ENCODE measurements around the gene LBR. TPM values are rescaled to one million over a fixed set of nuclear protein-coding genes. Genes with fewer than 3 reads are reported as not detected.

Gene LBR
- polyA plus RNA-seq, 1 donor (not counting 4 experiments of a cell fraction or from before 2014, with no cell fraction given) = 30.5 TPM

DNA sequence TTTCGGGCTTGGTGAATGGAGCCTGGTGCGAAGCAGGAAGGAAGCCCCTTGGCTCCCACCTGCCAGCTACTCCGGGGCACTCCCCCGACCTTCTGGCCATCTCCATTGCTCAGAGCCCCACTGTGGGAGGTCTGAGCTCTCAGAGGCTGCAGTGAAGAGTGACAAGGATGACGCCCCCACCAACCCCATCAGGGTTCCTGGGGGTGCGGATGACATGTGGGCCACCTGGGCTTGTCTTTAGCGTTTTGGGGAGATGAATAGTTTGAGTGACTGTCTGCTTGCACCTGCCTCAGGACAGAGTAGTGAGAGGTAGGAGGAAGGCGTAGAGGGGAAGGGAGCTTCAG is 43.2 kb upstream of the LBR start:
- Histone ChIP-seq H3K9ac (ENCODE audit: control insufficient read depth, extremely low read depth, insufficient read depth, low read length) (no peak overlapping the region), H3K36me3 (ENCODE audit: control insufficient read depth in 2 of 2, extremely low read depth in 1 of 2, insufficient read depth in 2 of 2, low read length in 2 of 2) (no peaks in the 10 kb centered on the region), H3K4me1 (ENCODE audit: control insufficient read depth, extremely low read depth, insufficient read depth, low read length) (peaks cover 4% of the 10 kb centered on the region), H3K4me3 (ENCODE audit: control insufficient read depth in 2 of 3, extremely low read depth in 1 of 3, insufficient read depth in 2 of 3, low read depth in 1 of 3, low read length in 3 of 3) (no peak overlapping the region), H2AFZ (ENCODE audit: control insufficient read depth, low read length) (no peak overlapping the region), H3K27me3 (ENCODE audit: control insufficient read depth, extremely low read depth, insufficient read depth, low read length) (no peaks in the 10 kb centered on the region), H4K20me1 (ENCODE audit: control insufficient read depth, extremely low read depth, insufficient read depth, low read length) (no peaks in the 10 kb centered on the region), H3K27ac (ENCODE audit: control insufficient read depth, insufficient read depth, low read length) (no peak overlapping the region), H3K79me2 (ENCODE audit: control insufficient read depth, insufficient read depth, low read length) (no peaks in the 10 kb centered on the region), H3K9me3 (ENCODE audit: control insufficient read depth, low read depth, low read length) (no peaks in the 10 kb centered on the region), H3K9me1 (ENCODE audit: control insufficient read depth, extremely low read depth, insufficient read depth, low read length) (no peaks in the 10 kb centered on the region), H3K4me2 (ENCODE audit: control insufficient read depth, extremely low read depth, insufficient read depth, low read depth, low read length) (no peak overlapping the region)
- FAIRE-seq (no peak), DNase-seq (ENCODE audit: low read depth, low spot score) (no peak)
- TF ChIP-seq, protein P1, sequence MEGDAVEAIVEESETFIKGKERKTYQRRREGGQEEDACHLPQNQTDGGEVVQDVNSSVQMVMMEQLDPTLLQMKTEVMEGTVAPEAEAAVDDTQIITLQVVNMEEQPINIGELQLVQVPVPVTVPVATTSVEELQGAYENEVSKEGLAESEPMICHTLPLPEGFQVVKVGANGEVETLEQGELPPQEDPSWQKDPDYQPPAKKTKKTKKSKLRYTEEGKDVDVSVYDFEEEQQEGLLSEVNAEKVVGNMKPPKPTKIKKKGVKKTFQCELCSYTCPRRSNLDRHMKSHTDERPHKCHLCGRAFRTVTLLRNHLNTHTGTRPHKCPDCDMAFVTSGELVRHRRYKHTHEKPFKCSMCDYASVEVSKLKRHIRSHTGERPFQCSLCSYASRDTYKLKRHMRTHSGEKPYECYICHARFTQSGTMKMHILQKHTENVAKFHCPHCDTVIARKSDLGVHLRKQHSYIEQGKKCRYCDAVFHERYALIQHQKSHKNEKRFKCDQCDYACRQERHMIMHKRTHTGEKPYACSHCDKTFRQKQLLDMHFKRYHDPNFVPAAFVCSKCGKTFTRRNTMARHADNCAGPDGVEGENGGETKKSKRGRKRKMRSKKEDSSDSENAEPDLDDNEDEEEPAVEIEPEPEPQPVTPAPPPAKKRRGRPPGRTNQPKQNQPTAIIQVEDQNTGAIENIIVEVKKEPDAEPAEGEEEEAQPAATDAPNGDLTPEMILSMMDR (optimal IDR thresholded peaks at IDR 0.05 in 1 of 3, IDR thresholded peaks at IDR 0.05 in 1 of 3, conservative IDR thresholded peaks at IDR 0.05 in 1 of 3; ENCODE audit: extremely low read depth in 1 of 3, insufficient read depth in 2 of 3, low read length in 3 of 3) = no peak
- no peak for TF ChIP-seq EZH2 (IDR thresholded peaks at IDR 0.05; ENCODE audit: low read length)
- dilution Hi-C loops (cut with MboI; ENCODE audit: extremely low pct_ligation_motif_present, low sequenced_read_pairs) = loop anchor here (25.0 kb wide), 1 partner anchor 516 kb away; the partner anchor contains the start of gene SDE2

DNA sequence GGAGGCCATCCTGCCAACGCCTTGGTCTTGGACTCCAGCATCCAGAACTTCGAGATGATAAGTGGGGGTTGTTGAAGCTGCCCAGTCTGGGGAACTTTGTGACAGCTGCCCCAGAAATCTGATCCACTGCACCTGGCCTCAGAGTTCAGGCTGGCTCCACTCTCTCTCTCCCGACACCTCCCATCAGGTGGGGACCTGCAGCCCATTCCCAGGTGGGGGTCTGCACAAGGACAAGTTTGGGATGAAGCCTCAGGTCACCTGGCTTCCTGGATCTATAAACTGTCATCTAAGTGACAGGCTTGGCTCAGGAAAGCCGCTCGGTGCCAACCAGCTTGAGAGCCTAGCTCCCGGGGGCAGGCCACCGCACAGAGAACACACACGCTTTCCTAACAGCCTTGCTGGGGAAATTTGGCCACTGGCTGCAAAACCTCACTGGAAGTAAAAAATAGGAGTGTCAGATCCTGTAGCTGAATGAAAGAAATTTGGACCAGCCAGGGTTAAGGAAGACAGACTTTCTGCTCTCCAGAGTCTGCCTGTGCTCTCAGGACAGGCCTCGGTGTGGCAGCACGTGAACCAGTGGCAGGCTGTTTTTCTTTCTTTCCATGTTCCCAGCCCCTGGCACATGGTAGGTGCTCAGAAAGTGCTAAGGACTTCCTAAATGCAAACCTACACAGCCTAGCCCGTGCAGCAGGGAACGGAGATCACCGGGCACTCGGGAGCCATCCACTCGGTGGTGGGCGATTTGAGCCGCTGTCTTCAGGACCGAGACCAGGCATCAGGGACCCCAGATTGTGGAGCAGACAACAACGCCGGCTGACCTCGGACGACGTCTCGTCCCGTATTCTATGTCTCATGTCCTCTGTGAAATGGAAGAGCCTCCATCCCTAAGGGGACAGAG is 42.6 kb upstream of the LBR start:
- FAIRE-seq = no peak
- dilution Hi-C loops (cut with MboI; ENCODE audit: extremely low pct_ligation_motif_present, low sequenced_read_pairs) = loop anchor here (25.0 kb wide), 1 partner anchor 517 kb away; the partner anchor contains the start of gene SDE2
- no peaks in the 10 kb centered on the region for H3K9me3 ChIP-seq (ENCODE audit: control insufficient read depth, low read depth, low read length)

More for the DNA sequence above, 42.6 kb upstream of the LBR start:
- Histone ChIP-seq H4K20me1 (ENCODE audit: control insufficient read depth, extremely low read depth, insufficient read depth, low read length) (no peaks in the 10 kb centered on the region), H3K9me1 (ENCODE audit: control insufficient read depth, extremely low read depth, insufficient read depth, low read length) (no peaks in the 10 kb centered on the region), H3K27me3 (ENCODE audit: control insufficient read depth, extremely low read depth, insufficient read depth, low read length) (no peaks in the 10 kb centered on the region), H3K4me1 (ENCODE audit: control insufficient read depth, extremely low read depth, insufficient read depth, low read length) (peaks cover 4% of the 10 kb centered on the region), H3K79me2 (ENCODE audit: control insufficient read depth, insufficient read depth, low read length) (no peaks in the 10 kb centered on the region), H3K27ac (ENCODE audit: control insufficient read depth, insufficient read depth, low read length) (no peak overlapping the region), H3K4me2 (ENCODE audit: control insufficient read depth, extremely low read depth, insufficient read depth, low read depth, low read length) (no peak overlapping the region), H3K36me3 (ENCODE audit: control insufficient read depth in 2 of 2, extremely low read depth in 1 of 2, insufficient read depth in 2 of 2, low read length in 2 of 2) (no peaks in the 10 kb centered on the region), H2AFZ (ENCODE audit: control insufficient read depth, low read length) (no peak overlapping the region), H3K9ac (ENCODE audit: control insufficient read depth, extremely low read depth, insufficient read depth, low read length) (no peak overlapping the region), H3K4me3 (ENCODE audit: control insufficient read depth in 2 of 3, extremely low read depth in 1 of 3, insufficient read depth in 2 of 3, low read depth in 1 of 3, low read length in 3 of 3) (no peak overlapping the region)
- TF ChIP-seq EZH2 (IDR thresholded peaks at IDR 0.05; ENCODE audit: low read length) = no peak
- TF ChIP-seq, protein P1 (optimal IDR thresholded peaks at IDR 0.05 in 1 of 3, IDR thresholded peaks at IDR 0.05 in 1 of 3, conservative IDR thresholded peaks at IDR 0.05 in 1 of 3; ENCODE audit: extremely low read depth in 1 of 3, insufficient read depth in 2 of 3, low read length in 3 of 3) = no peak
- no peak for DNase-seq (ENCODE audit: low read depth, low spot score)
